ENCODE measurements around the gene CRIP1.

The CRIP1 gene

GRCh38 chr14:105469456-105470349, 17.0 kb upstream of the CRIP1 start:
- DNase-seq, result no peak

GRCh38 chr14:105470350-105471296, 16.1 kb upstream of the CRIP1 start:
- DNase-seq, result no peak

- DNase-seq, result peak in 27 of 56 donors; percentile 13 to 65 (median 37)
These were observed 15.3 kb upstream of the CRIP1 start for GRCh38 chr14:105471297-105471821.

GRCh38 chr14:105471823-105472485, 14.7 kb upstream of the CRIP1 start:
- no peak for DNase-seq

GRCh38 chr14:105472486-105472991, 14.1 kb upstream of the CRIP1 start:
- no peak for DNase-seq

- peak in 3 of 56 donors; percentile 11 to 35 (median 28) for DNase-seq
These were observed 13.5 kb upstream of the CRIP1 start for GRCh38 chr14:105473033-105473676.

GRCh38 chr14:105473677-105474482, 12.8 kb upstream of the CRIP1 start:
- DNase-seq, result peak in 50 of 56 donors; percentile 14 to 85 (median 50)

GRCh38 chr14:105474483-105475268, 12.0 kb upstream of the CRIP1 start, which contains the start of gene CRIP2:
CRIP2 (plus strand) TSS chr14:105474821; CDS start chr14:105474863, 42 bp downstream.
- peak in 7 of 56 donors; percentile 27 to 67 (median 32) for DNase-seq

- DNase-seq, result peak in 7 of 56 donors; percentile 37 to 70 (median 51)
These were observed 11.2 kb upstream of the CRIP1 start for GRCh38 chr14:105475269-105476096.

- DNase-seq, result peak in 55 of 56 donors; percentile 28 to 90 (median 81)
These were observed 10.4 kb upstream of the CRIP1 start for GRCh38 chr14:105476097-105476830.

GRCh38 chr14:105476831-105477659, 9.6 kb upstream of the CRIP1 start:
- DNase-seq, result no peak

GRCh38 chr14:105477660-105478397, 8.9 kb upstream of the CRIP1 start:
- DNase-seq, result peak in 4 of 56 donors; percentile 16 to 21 (median 18)

- no peak for DNase-seq
These were observed 8.1 kb upstream of the CRIP1 start for GRCh38 chr14:105478398-105479251.

All from nucleus accumbens (tissue), 56 donors.